Lower lobe of right lung (tissue), 2 donors: ENCODE measurements around the gene PLSCR4. TPM values are rescaled to one million over a fixed set of nuclear protein-coding genes. Genes with fewer than 3 reads are reported as not detected.

Source experiments
- ATAC-seq, 2 donors: fragments of 200-7000 bp; cut with Tn5 transposase; one replicate each; pipeline ENCODE4 v1.9.1; 2020 to 2022; ENCODE audit warnings: mild to moderate bottlenecking in 2 of 2, moderate library complexity in 2 of 2
- DNase-seq: peaks from one replicate; pipeline ENCODE4 v3.0.0-alpha.2; 2020
- H3K27ac ChIP-seq: fragments of 200-600 bp; one replicate; pipeline ENCODE4 v1.8.0; 2022
- H3K27me3 ChIP-seq: fragments of 200-600 bp; one replicate; pipeline ENCODE4 v1.8.0; 2022; ENCODE audit warnings: low read depth
- H3K36me3 ChIP-seq: fragments of 200-600 bp; one replicate; pipeline ENCODE4 v1.8.0; 2022; ENCODE audit warnings: mild to moderate bottlenecking
- H3K4me1 ChIP-seq: fragments of 200-600 bp; one replicate; pipeline ENCODE4 v1.8.0; 2022
- H3K4me3 ChIP-seq: fragments of 200-600 bp; one replicate; pipeline ENCODE4 v1.8.0; 2022; ENCODE audit warnings: mild to moderate bottlenecking
- H3K9me3 ChIP-seq: fragments of 200-600 bp; one replicate; pipeline ENCODE4 v1.8.0; 2022
- CTCF ChIP-seq: fragments of 200-600 bp; IDR thresholded peaks from one replicate; pipeline ENCODE4 v1.8.0; 2022; ENCODE audit warnings: antibody characterized with exemption, mild to moderate bottlenecking
- intact Hi-C: fragments of 100-400 bp; cut with DNase I; formaldehyde crosslinking; loops from one replicate; pipeline ENCODE4 v1.11.0; 2022
- total RNA-seq: library from RNA; stranded (reverse); fragmentation: NEBNext Ultra II Directional; extraction: Animal tissue kit (Norgen Biotek cat#: 25700); gene quantifications from one replicate; pipeline ENCODE4 v1.2.1, GENCODE V29; 2021
- donor health status: DM: no; HTN: yes; CAD: no; lungs with severe emphysema.

The PLSCR4 gene
- total RNA-seq, 1 donor from 2014 or later = 63.5 TPM

DNA sequence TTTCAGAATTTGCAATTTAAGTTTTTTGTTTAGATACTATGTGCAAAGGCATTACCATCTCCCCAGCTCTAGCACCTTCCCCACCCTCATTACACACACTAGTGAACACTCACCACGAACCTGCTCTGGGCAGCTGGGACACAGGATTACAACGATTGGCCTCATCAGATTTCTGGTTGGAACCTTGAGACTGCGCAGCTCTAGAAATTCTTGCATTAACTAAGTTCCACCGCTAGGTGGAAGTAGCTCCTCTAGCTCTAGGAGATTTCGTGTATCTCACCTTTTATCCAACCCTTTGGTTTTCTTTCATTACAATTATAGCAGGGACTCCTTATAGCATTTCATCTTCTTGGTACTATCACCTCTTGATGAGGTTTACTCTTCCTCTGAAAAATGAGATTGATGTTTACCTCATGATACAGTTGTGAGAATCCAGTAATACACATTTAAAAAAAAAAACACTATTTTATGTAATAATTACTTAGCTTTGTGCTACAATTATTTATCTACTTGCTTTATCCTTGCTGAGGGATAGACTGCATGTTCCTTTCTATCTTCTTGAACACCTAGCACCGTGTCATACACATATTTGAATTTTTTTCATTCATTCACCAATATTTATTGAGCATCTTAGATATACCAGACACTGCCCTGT is 61.3 kb downstream of the PLSCR4 start:
- Histone ChIP-seq H3K27ac (no peak overlapping the region), H3K4me1 (no peaks in the 10 kb centered on the region), H3K27me3 (no peaks in the 10 kb centered on the region), H3K36me3 (peaks cover 5% of the 10 kb centered on the region), H3K4me3 (no peak overlapping the region), H3K9me3 (no peaks in the 10 kb centered on the region)
- DNase-seq (no peak), ATAC-seq (peak; percentile 70 to 80)
- intact Hi-C loops = no loop called here
- peak; percentile 75 for TF ChIP-seq CTCF

GRCh38 chr3:146187334-146187950 is 63.5 kb downstream of the PLSCR4 start:
- Histone ChIP-seq H3K36me3 (no peaks in the 10 kb centered on the region), H3K4me3 (no peak overlapping the region), H3K27me3 (no peaks in the 10 kb centered on the region), H3K27ac (no peak overlapping the region), H3K9me3 (no peaks in the 10 kb centered on the region), H3K4me1 (no peaks in the 10 kb centered on the region)
- peak; percentile 50 for TF ChIP-seq CTCF
- no peak for ATAC-seq
- intact Hi-C loops = no loop called here
- no peak for DNase-seq

DNA sequence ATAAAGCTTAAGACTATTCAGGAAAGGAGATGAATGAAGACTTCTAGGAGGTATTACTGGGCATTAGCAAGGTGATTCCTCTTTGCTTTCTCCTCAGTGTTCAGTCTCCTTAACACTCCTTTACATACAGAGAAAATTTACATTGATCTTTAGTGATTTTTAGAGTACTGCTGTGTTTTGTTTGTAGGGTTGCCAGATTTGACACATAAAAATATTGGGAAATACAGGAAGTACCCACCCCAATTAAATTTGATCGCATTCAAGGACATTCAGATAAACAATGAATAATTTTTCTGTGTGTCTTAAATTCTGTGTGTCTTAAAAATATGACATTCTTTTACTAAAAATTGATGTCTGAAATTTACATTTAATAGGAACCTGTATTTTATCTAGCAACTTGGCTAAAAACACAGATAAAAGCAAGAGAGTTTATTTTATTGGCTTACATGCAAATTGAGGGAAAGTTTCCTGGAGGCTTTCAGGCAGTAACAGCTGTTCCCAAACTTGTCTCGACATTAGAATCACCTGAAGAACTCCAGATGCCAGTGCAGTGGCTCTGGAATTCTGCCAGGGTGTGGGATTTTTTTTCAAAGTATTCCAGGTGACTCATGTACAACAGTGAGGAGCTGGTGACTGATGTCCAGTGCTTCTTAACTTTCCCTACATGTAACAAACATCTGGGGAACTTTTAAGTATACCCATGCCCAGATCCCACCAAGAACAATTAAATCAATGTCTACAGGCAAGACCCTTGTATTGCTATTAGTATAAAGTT is 66.5 kb downstream of the PLSCR4 start:
- Histone ChIP-seq H3K27me3 (no peaks in the 10 kb centered on the region), H3K4me3 (no peak overlapping the region), H3K9me3 (no peaks in the 10 kb centered on the region), H3K36me3 (no peaks in the 10 kb centered on the region), H3K4me1 (no peaks in the 10 kb centered on the region), H3K27ac (no peak overlapping the region)
- no peak for TF ChIP-seq CTCF
- intact Hi-C loops = no loop called here
- ATAC-seq (peak in 1 of 2 donors; percentile 63), DNase-seq (no peak)

GRCh38 chr3:146181216-146181615 is 69.7 kb downstream of the PLSCR4 start:
- ATAC-seq (no peak), DNase-seq (no peak)
- no peak overlapping the region for H3K27ac ChIP-seq
- intact Hi-C loops = no loop called here
- H3K4me1 ChIP-seq = no peaks in the 10 kb centered on the region
- no peaks in the 10 kb centered on the region for H3K36me3 ChIP-seq
- no peaks in the 10 kb centered on the region for H3K9me3 ChIP-seq
- no peak overlapping the region for H3K4me3 ChIP-seq
- no peaks in the 10 kb centered on the region for H3K27me3 ChIP-seq
- no peak for TF ChIP-seq CTCF

DNA sequence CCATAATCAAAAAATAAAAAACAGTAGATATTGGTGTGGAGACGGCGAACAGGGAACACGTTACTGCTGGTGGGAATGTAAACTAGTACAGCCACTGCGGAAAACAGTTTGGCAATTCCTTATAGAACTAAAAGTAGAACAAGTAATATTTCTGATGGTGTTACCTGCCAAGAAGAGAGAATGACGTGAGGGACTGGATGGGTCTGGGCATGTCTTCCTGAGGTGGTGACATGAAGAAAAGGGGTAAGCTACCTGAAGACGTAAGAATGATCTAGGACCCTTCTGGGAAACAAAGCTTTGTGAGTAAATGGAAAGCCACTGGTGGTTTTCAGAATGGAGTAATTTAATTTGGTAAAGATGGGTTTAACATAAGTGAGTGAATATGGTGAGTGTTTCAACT is 70.5 kb downstream of the PLSCR4 start:
- ATAC-seq (no peak), DNase-seq (no peak)
- Histone ChIP-seq H3K4me3 (no peak overlapping the region), H3K9me3 (no peaks in the 10 kb centered on the region), H3K27ac (no peak overlapping the region), H3K27me3 (no peaks in the 10 kb centered on the region), H3K4me1 (no peaks in the 10 kb centered on the region), H3K36me3 (no peaks in the 10 kb centered on the region)
- no peak for TF ChIP-seq CTCF
- intact Hi-C loops = no loop called here
